8988T (cell line): Measurements from ENCODE around the gene ACSS3.
"Not testable (repeated sequence)": the region's sequence is repeated elsewhere in the genome, so short reads cannot be mapped to it uniquely, and the experiment has no call there.

ENCODE experiments used
- DNase-seq: peaks from one replicate; pipeline ENCODE4 v3.0.0; 2011

The ACSS3 gene

GRCh38 chr12:81094718-81095360, 17.0 kb downstream of the ACSS3 start:
- DNase-seq, result no peak

DNA sequence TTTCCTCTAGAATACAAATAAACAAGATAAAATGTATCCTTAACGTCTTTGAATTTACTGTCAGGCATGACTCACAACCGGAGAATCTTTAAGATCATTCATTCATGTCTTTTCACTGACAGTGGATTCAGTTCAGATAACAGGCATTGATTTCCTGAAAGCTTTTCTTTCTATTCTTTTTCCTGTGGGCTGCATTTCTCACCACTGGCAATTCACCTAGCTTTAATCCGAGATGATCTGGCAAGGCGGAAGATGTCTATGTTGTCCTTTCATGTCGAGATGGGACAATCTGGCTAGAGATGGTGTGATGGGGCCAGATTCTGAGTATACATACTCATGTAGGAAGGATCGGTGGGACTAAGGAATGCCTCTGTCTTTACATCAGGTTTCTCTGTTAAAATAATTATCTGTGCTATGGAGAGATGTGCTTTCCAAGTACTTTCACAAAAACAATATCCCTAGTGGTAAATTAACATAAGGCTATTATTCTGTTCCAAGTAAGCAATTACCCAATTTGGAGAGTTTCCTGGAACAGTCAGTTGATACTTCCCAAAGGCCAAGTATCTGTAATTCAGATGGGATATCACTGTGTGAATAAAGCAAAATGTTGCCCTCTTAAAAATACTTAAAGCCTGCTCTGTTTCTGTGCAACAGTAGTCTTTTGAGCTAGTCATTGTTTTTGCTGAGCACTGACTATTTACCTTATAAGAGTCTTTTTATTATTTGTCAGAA, 17.8 kb downstream of the ACSS3 start:
- DNase-seq, result no peak

DNA sequence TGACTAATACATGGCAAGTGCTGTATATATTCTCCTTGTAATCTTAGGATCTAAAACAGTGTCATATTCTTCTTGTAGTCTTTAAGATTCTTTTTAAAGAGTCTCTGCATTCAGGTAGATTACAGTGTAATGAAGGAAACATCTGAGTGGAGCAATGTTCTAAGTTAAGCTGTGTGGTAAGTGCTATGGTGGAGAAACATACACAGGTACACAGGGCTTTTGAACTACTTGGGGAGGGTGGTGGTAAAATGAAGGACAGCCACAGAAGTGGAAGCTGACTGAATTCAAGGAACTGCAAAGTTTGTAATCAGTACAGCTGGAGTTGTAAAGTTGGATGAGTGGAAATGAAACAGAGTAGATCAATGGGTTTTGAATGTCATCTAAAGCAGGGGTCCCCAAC, 27.8 kb downstream of the ACSS3 start:
- DNase-seq, result no peak

DNA sequence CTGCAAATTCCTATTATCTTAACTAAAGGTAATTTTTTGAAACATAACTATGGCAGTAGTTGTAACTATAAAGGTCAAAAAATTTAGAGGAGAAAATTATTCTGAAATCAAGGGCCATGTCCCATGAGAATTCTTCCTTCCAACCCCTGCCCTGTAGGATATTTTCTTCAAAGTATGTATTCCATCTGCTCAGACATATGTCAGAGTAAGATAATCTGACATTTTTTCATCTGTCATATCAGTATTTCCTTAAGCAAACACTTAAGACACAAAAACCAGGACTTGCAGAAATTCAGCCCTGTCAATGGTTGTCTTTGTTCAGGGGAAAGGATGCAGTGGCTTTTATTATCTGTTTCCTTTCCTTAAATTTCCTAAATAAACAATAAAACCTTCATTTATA, 36.3 kb downstream of the ACSS3 start:
- DNase-seq, result no peak

GRCh38 chr12:81119069-81119468, 41.2 kb downstream of the ACSS3 start:
- not testable (repeated sequence) for DNase-seq

GRCh38 chr12:81120961-81121360, 43.1 kb downstream of the ACSS3 start:
- DNase-seq, result no peak

- DNase-seq, result no peak
Measured at GRCh38 chr12:81123611-81124010, 45.7 kb downstream of the ACSS3 start.

DNA sequence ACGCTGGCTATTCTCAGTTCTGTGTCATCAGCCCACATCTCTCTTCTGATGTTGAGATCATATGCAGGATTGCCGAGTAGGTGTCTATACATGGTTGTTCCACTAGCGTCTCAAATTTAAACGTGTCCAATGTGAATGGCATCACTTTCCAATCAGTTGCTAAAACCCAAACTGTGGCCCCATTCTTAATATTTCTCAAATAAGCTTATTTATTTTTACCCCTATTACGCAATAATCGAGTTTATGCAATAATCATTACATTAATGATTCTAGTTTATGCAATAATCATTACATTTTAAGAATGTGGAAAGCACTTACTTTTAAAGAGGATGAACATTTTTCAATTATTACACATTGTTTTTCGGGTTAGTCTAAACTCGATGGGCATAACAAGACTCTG, 47.8 kb downstream of the ACSS3 start:
- DNase-seq, result no peak

GRCh38 chr12:81128930-81129554, 51.2 kb downstream of the ACSS3 start:
- no peak for DNase-seq

DNA sequence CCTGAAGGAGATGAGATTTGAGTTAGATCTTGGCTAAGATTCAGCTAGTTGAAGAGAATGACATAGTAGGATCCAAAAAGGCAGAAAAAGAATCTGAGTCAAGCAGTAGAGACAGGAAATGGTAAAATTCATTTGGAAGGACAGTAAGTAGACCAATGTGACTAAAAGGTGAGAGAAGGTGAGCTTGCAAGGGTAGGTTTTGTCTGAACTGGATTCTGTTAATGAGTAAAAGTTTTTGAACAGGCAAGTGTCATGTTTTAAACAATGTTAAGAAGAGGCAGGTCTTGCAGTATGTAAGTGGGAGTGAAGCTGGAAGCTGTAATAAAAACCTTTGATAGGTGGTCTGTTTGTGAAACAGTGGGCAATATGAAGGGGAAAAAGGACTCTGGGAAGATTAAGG, 58.6 kb downstream of the ACSS3 start:
- DNase-seq, result no peak

GRCh38 chr12:81137801-81138200, 59.9 kb downstream of the ACSS3 start:
- DNase-seq, result no peak

GRCh38 chr12:81141217-81141616, 63.3 kb downstream of the ACSS3 start:
- no peak for DNase-seq

DNA sequence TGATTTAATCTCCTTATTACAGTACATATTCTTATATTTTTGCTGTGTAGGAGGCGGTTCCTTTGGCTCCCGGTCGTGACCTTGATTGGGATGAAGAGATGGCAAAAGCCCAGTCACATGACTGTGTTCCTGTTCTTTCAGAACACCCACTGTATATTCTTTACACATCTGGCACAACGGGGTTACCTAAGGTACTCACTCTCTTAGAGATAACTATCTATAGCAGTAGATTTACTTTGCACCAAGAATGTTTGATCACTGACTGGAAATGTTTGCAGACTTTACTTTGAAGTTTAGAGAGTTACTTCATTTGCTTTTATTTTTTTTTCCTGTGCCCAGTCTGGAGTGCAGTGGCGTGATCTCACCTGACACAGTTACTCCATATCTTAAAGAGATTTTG, 65.2 kb downstream of the ACSS3 start:
- no peak for DNase-seq

- DNase-seq, result no peak
Measured at GRCh38 chr12:81146228-81147225, 68.6 kb downstream of the ACSS3 start.

DNA sequence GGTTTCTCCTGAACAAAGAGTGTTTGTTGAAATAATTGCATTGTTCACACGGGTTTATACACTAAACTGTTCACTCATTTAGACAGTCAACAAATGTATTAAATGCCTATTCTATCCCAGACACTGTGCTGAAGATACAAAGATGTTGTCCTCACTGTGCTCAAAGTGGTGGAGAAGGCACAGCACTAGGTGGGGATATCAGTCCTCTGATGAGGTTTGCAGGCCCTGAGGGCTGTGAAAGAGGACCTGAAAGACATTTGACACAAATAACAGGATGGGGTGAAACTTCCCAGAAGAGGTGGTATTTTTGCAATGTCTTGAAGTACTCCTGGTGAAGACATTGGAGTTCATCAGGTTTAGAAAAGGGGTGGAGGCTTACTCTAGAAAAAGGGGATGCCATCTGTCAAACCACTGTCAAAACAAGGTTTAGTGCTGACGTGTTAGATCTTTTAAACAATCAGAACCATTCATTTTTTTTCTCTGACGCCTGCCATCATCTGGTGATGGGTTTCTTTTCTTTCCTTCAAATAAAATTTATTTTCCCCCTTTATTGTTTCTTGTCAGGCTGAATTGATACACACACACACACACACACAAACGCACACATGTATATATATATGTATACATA, 69.5 kb downstream of the ACSS3 start:
- DNase-seq, result no peak

- DNase-seq, result no peak
Measured at GRCh38 chr12:81150382-81150781, 72.5 kb downstream of the ACSS3 start.

DNA sequence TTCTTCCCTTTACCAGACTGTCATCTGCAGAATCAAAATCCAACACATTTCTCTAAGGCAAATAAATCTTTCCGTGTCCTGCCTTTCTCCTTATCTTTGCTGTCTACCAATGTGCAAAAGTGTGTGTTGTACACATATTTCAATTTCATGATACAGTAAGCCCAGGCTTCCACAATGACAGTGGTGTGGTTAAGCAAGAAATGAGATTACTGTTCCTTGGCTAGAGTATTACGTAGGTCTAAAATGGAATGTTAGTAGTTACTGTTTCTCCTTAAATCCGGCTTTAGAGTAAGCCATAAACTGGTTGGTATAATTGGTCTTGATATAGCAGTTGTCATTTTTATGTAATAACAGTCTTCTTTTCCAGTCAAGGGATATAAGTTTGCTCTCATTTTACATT, 82.0 kb downstream of the ACSS3 start:
- no peak for DNase-seq

GRCh38 chr12:81161680-81162079, 83.8 kb downstream of the ACSS3 start:
- DNase-seq, result no peak

GRCh38 chr12:81162391-81163136, 84.7 kb downstream of the ACSS3 start:
- no peak for DNase-seq

DNA sequence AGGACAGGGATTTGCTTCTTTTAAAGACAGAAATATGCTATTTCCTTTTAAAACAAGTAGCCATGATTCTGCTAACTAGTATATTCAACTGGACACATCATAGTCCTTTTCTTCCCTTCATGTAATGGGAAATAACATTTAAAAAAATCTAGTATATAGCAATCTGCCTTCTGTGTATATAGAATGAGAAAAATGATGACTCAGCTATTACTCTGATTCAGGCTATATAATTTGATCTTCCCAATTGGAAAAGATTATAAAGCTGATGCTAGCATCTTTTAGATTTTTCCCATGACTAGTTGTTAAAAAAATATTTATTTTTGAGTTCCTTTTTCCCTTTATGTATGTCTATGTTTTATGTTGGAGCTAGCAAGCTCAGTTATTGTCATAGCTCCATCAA, 86.9 kb downstream of the ACSS3 start:
- DNase-seq, result no peak

DNA sequence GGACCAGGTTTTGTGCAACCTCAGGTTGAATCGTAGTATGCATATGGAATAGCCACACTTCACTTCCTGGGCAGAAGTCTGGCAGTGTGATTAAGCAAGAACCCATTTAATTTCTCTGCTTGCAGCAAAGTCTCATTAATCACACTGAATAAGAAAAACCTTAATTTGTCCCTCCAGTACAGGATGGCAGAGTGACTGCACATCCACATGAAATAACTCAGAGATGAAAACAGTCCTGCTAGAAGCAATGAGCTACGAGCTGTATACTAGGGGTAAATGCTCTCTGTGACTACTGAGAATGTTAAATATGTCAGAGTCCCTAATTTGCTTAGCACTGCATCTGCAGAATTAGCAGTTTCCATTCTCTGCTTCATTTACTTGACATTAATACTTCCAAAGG, 88.9 kb downstream of the ACSS3 start:
- DNase-seq, result no peak

DNA sequence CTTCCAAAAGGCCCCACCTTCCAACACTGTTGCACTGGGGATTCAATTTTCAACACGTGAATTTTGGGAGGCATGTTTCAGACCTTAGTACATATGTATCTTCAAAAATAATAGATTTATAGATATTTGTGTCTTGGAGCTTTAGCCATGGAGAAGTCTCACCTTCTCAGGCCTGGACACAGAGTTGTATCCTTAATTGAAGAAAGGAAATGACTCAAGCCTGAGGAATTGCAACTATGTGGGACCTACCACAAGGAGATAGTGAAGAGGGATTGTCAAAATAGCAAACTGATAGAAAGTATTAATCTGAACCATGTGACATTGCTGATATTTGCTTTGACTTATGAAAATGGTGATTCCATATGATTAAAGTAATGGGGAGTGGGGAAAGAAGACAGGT, 89.8 kb downstream of the ACSS3 start:
- no peak for DNase-seq
